SK-N-SH (cell line): ENCODE measurements around the gene RDH16. TPM values are rescaled to one million over a fixed set of nuclear protein-coding genes. Genes with fewer than 3 reads are reported as not detected.

Experiments
- CTCF ChIA-PET: fragments of 300-600, 350-600 bp; formaldehyde crosslinking; extraction: SDS; loops from one replicate; lab custom pipeline; 2021; lab: Yijun Ruan, JAX
- POLR2A ChIA-PET: fragments of 350-600 bp; sonication (Branson Sonifier 250); formaldehyde crosslinking; extraction: SDS; loops from one replicate; lab custom pipeline; 2020; ENCODE audit warnings: antibody characterized with exemption, inconsistent platforms; lab: Yijun Ruan, JAX
- DNase-seq: peaks from one replicate; pipeline ENCODE4 v3.0.0; 2012
- H2AFZ ChIP-seq: fragments of 200-600 bp; sonication (generic); 2 replicates; pipeline ENCODE4 v1.8.1; 2016; ENCODE audit warnings: antibody characterized with exemption, mild to moderate bottlenecking, low read depth
- H3F3A ChIP-seq: fragments of 200-600 bp; sonication (generic); replicated peaks from 2 replicates; pipeline ENCODE3; 2016; ENCODE audit warnings: antibody characterized with exemption, mild to moderate bottlenecking; ENCODE audit not compliant: insufficient read depth
- H3K27ac ChIP-seq, 2 experiments: fragments of 200-500 bp in 1 of 2; fragments of 200-600 bp in 1 of 2; sonication (Bioruptor generic) in 1 of 2; sonication (generic), shearing (Covaris generic) in 1 of 2; 2 replicates each; pipeline versions ENCODE4 v1.5.1 to v1.6.1; 2014 to 2016; ENCODE audit warnings: low read depth in 2 of 2, inconsistent platforms in 1 of 2, low read length in 1 of 2, mild to moderate bottlenecking in 1 of 2, mixed read lengths in 1 of 2
- H3K27me3 ChIP-seq: fragments of 200-600 bp; sonication (generic), shearing (Covaris generic); 2 replicates; pipeline ENCODE4 v1.6.1; 2016; ENCODE audit warnings: mixed run types; ENCODE audit not compliant: insufficient read depth
- H3K36me3 ChIP-seq, 2 experiments: fragments of 200-500 bp in 1 of 2; fragments of 200-600 bp in 1 of 2; sonication (Bioruptor generic) in 1 of 2; sonication (generic) in 1 of 2; replicated peaks in 1 of 2; 2 replicates each; pipeline versions ENCODE3 to v1.5.1; 2014 to 2016; ENCODE audit warnings: low read length in 1 of 2, mild to moderate bottlenecking in 1 of 2; ENCODE audit not compliant: insufficient read depth in 2 of 2, control insufficient read depth in 1 of 2
- H3K4me1 ChIP-seq, 2 experiments: fragments of 200-500 bp in 1 of 2; fragments of 200-600 bp in 1 of 2; sonication (Bioruptor generic) in 1 of 2; sonication (generic), shearing (Covaris generic) in 1 of 2; 2 replicates each; pipeline versions ENCODE4 v1.5.1 to v1.6.1; 2014 to 2016; ENCODE audit warnings: low read depth in 1 of 2, low read length in 1 of 2, mixed run types in 1 of 2; ENCODE audit not compliant: insufficient read depth in 2 of 2, control insufficient read depth in 1 of 2
- H3K4me2 ChIP-seq: fragments of 200-600 bp; sonication (generic), shearing (Covaris generic); 2 replicates; pipeline ENCODE4 v1.6.1; 2017; ENCODE audit warnings: mixed run types
- H3K4me3 ChIP-seq, 2 experiments: fragments of 200-500 bp in 1 of 2; fragments of 200-600 bp in 1 of 2; sonication (Bioruptor generic) in 1 of 2; sonication (generic), shearing (Covaris generic) in 1 of 2; 2 replicates each; pipeline versions ENCODE4 v1.5.1 to v1.8.1; 2014 to 2016; ENCODE audit warnings: low read depth in 2 of 2, inconsistent platforms in 1 of 2, low read length in 1 of 2, mild to moderate bottlenecking in 1 of 2, mixed read lengths in 1 of 2, moderate library complexity in 1 of 2
- H3K79me2 ChIP-seq: fragments of 200-600 bp; sonication (generic); 2 replicates; pipeline ENCODE4 v1.8.1; 2017; ENCODE audit warnings: mild to moderate bottlenecking; ENCODE audit not compliant: insufficient read depth
- H3K9ac ChIP-seq: fragments of 200-600 bp; sonication (generic); 2 replicates; pipeline ENCODE4 v1.6.1; 2017; ENCODE audit warnings: mixed run types
- H3K9me2 ChIP-seq: fragments of 200-600 bp; sonication (generic); 2 replicates; pipeline ENCODE4 v1.6.1; 2017; ENCODE audit warnings: mixed run types
- H3K9me3 ChIP-seq: fragments of 200-600 bp; sonication (generic); 2 replicates; pipeline ENCODE4 v1.6.1; 2017; ENCODE audit warnings: mixed run types, mild to moderate bottlenecking, moderate library complexity
- H4K20me1 ChIP-seq: fragments of 200-600 bp; sonication (generic); 2 replicates; pipeline ENCODE4 v1.6.1; 2017; ENCODE audit warnings: mild to moderate bottlenecking, mixed run types; ENCODE audit not compliant: insufficient read depth
- CTCF ChIP-seq: fragments of 200-600 bp; sonication (generic); IDR thresholded peaks from 2 replicates; pipeline ENCODE4 v1.6.1; 2017; ENCODE audit warnings: antibody characterized with exemption, mild to moderate bottlenecking, moderate library complexity
- ELF1 ChIP-seq: IDR thresholded peaks from 2 replicates; pipeline ENCODE4 v1.4.0; 2012
- EZH2phosphoT487 ChIP-seq: fragments of 200-600 bp; sonication (generic); IDR thresholded peaks from 2 replicates; pipeline ENCODE4 v1.6.1; 2017; ENCODE audit warnings: low read depth, mixed run types, mild to moderate bottlenecking, antibody characterized with exemption, moderate library complexity, borderline replicate concordance
- GATA2 ChIP-seq: sonication (generic); formaldehyde crosslinking; IDR thresholded peaks from 2 replicates; pipeline ENCODE4 v1.5.0; 2020; ENCODE audit warnings: mild to moderate bottlenecking, missing genetic modification reagents
- NFIC ChIP-seq: IDR thresholded peaks from 2 replicates; pipeline ENCODE4 v1.4.0; 2012; ENCODE audit warnings: borderline replicate concordance
- PBX3 ChIP-seq: IDR thresholded peaks from 2 replicates; pipeline ENCODE4; 2012
- RFX5 ChIP-seq: IDR thresholded peaks from 2 replicates; pipeline ENCODE4 v1.6.1; 2012; ENCODE audit warnings: mild to moderate bottlenecking, improper control_type of control experiment, low read length
- WGBS: methylation state at CpG from one replicate; pipeline ENCODE4 v1.1.6; 2017; ENCODE audit warnings: low lambda C conversion rate; 5-methylcytosine and 5-hydroxymethylcytosine counted together
- polyA plus RNA-seq, 3 experiments: library from polyadenylated mRNA; depleted of rRNA; stranded (reverse); fragments of >200 nt; gene quantifications; 2 replicates each; pipeline ENCODE4 v1.2.3, GENCODE V29; 2012

Gene RDH16
- polyA plus RNA-seq, 1 of the 3 experiments (the other 2 are of a cell fraction), result 0.12 TPM

GRCh38 chr12:56948881-56949280 is 8.5 kb downstream of the RDH16 start:
- CTCF ChIA-PET, result no interaction called here
- TF ChIP-seq GATA2 (CRISPR knock-in tag) (no peak), NFIC (no peak), ELF1 (no peak), RFX5 (no peak), PBX3 (no peak)
- TF ChIP-seq, all 33 proteins: peak for 0
- H3K9ac ChIP-seq, result no peak overlapping the region
- H3K27ac ChIP-seq, result no peak overlapping the region
- H3K9me2 ChIP-seq, result no peaks in the 10 kb centered on the region
- H3K4me2 ChIP-seq, result no peak overlapping the region
- POLR2A ChIA-PET, result no interaction called here
- no peaks in the 10 kb centered on the region for H4K20me1 ChIP-seq
- no peak for DNase-seq
- H3K36me3 ChIP-seq, result no peaks in the 10 kb centered on the region
- no peaks in the 10 kb centered on the region for H3K79me2 ChIP-seq
- H3K4me1 ChIP-seq, result no peaks in the 10 kb centered on the region
- H3K27me3 ChIP-seq, result no peaks in the 10 kb centered on the region
- 67% methylated on average over 1 of the region's 2 CpGs for WGBS
- no peak overlapping the region for H2AFZ ChIP-seq
- H3F3A ChIP-seq, result no peaks in the 10 kb centered on the region
- no peaks in the 10 kb centered on the region for H3K9me3 ChIP-seq
- H3K4me3 ChIP-seq, result no peak overlapping the region

- POLR2A ChIA-PET, result no interaction called here
- no peak for DNase-seq
Measured at GRCh38 chr12:56948457-56948777, 9.0 kb downstream of the RDH16 start.

More at GRCh38 chr12:56948457-56948777, 9.0 kb downstream of the RDH16 start:
- Histone ChIP-seq H3F3A (no peaks in the 10 kb centered on the region), H3K9me2 (no peaks in the 10 kb centered on the region), H3K36me3 (no peaks in the 10 kb centered on the region), H3K9ac (no peak overlapping the region), H3K9me3 (no peaks in the 10 kb centered on the region), H3K4me1 (no peaks in the 10 kb centered on the region), H3K27ac (no peak overlapping the region), H3K27me3 (no peaks in the 10 kb centered on the region), H3K79me2 (no peaks in the 10 kb centered on the region), H3K4me3 (no peak overlapping the region), H3K4me2 (no peak overlapping the region), H2AFZ (no peak overlapping the region), H4K20me1 (no peaks in the 10 kb centered on the region)
- TF ChIP-seq CTCF (no peak), EZH2phosphoT487 (no peak)
- CTCF ChIA-PET, result no interaction called here
